ENCODE measurements around the gene LRRC72.

DNA sequence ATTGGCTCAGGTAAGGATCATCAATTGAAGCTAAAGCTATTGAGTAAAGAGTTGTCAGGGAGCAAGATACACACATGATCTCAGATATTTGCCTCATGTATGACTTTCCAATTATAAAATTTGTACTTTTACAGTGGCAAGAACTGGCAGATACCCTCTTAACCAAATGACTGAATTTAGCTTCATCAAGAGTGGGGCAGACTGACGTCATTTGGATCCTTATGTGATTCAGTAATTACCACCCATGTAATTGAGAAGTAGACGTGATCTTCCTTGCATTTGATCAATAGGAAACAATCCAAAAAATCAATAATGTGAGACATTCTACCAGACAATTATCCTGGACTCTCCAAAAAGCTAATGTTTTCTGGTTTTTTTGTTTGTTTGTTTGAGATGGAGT is 8.9 kb downstream of the LRRC72 start:
- no peak for TF ChIP-seq EZH2 (IDR thresholded peaks at IDR 0.05; ENCODE audit: low read length)
- TF ChIP-seq, protein P1, sequence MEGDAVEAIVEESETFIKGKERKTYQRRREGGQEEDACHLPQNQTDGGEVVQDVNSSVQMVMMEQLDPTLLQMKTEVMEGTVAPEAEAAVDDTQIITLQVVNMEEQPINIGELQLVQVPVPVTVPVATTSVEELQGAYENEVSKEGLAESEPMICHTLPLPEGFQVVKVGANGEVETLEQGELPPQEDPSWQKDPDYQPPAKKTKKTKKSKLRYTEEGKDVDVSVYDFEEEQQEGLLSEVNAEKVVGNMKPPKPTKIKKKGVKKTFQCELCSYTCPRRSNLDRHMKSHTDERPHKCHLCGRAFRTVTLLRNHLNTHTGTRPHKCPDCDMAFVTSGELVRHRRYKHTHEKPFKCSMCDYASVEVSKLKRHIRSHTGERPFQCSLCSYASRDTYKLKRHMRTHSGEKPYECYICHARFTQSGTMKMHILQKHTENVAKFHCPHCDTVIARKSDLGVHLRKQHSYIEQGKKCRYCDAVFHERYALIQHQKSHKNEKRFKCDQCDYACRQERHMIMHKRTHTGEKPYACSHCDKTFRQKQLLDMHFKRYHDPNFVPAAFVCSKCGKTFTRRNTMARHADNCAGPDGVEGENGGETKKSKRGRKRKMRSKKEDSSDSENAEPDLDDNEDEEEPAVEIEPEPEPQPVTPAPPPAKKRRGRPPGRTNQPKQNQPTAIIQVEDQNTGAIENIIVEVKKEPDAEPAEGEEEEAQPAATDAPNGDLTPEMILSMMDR (optimal IDR thresholded peaks at IDR 0.05 in 1 of 3, IDR thresholded peaks at IDR 0.05 in 1 of 3, conservative IDR thresholded peaks at IDR 0.05 in 1 of 3; ENCODE audit: extremely low read depth in 1 of 3, insufficient read depth in 2 of 3, low read length in 3 of 3) = no peak

All from keratinocyte (primary cell).